DMS114 treated with DMSO at 0.1 percent for 48 hours (cell line): ENCODE data around the gene NCAPG.
"Not testable (repeated sequence)": the region's sequence is repeated elsewhere in the genome, so short reads cannot be mapped to it uniquely, and the experiment has no call there.

Experiments used
- DNase-seq: peaks from one replicate; lab custom pipeline; 2025; ENCODE audit not compliant: unreplicated experiment; lab: John Stamatoyannopoulos, UW

The NCAPG gene

DNA sequence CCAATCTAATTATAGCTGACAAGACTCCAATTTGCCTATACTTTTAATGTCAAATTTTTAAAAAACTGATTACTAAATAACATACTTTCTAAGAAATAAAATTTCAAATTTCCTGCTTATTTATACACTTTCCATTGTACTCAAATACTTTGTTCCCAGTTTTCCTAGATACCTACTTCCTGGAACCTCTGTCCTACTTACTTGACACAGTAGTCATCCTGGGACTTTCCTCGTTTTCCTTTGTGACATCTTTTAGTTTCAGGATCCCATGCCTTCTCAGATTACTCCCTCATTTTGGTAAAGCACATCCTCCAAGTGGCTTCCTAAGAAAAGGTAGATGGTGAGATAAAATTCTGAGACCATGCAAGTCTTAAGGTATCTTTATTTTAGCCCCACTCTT, 16.0 kb upstream of the NCAPG start:
- DNase-seq, result no peak

DNA sequence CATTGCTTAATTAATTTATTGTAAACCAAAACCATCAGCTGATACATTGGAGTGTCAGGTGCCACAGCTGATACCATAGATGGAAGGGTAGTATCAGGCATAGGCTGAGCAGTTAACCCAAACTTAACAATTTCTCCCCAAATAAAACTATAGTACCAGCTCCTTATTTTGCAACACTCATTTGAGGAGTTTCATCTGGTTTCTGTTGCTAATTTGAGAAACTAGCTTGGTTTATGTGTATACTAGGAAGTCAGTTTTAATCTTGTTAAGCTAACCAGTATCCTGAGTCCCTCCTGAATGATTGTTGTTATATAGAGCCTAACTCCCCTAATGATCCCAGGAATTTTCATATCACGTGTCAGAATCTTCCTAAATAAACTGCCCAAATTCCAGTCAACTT, 13.0 kb upstream of the NCAPG start:
- DNase-seq, result no peak

DNA sequence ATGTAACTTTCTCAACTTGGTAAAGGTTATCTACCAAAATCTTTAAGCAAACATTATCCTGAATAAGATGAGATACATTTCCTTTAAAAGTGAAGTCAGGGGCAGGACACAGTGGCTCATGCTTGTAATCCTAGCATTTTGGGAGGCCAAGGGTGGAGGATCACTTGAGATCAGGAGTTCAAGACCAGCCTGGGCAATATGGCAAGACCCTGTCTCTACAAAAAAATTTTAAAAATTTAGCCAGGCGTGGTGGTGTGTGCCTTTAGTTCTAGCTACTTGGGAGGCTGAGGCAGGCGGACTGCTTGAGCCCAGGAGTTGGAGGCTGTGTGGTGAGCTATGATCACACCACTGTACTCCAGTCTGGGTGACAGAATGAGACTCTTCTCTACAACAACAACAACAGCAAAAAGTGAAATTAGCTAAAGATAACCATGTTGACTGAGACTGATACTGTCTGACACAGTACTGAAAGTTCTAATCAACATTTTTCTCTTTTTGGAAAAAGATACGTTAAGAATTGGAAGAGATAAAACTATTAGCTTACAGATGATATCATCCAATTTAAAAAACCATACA, 5.1 kb upstream of the NCAPG start:
- DNase-seq, result no peak

DNA sequence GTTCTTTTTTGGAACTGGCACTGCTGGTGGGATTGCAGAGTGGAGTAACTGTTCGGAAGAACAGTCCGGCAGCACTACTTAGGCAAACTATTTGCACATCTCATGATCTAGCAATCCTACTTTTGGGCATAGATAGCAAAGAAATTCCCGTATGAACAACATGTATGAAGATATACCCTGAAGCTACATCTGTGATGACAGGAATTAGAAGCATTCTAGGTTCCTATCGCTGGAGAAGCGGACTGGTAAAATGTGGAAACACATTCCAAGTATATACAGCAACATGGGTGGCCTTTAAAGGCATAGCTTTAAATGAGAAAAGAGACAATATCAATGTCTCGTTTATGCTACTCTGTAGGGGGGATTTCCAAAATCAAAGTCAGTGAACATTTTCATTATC, 3.3 kb upstream of the NCAPG start:
- no peak for DNase-seq

DNA sequence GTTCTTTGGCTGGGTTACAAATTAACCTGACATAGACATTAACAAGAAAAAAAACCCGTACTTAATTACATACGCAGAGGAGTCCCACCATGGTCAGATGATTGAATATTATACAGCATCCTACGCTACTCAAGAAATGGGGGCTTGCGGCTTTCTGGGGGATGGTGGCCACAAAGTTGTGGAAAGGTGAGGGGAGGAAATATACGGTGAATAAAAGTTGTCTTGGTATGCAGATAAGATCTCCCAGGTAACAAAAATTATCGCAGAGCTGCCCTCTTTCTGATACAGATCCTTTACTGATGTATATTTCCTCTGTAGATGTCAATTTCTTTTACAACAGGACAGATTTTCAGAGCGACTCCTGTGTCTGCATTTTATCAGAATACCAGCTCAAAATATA, 1.1 kb upstream of the NCAPG start:
- DNase-seq, result no peak

DNA sequence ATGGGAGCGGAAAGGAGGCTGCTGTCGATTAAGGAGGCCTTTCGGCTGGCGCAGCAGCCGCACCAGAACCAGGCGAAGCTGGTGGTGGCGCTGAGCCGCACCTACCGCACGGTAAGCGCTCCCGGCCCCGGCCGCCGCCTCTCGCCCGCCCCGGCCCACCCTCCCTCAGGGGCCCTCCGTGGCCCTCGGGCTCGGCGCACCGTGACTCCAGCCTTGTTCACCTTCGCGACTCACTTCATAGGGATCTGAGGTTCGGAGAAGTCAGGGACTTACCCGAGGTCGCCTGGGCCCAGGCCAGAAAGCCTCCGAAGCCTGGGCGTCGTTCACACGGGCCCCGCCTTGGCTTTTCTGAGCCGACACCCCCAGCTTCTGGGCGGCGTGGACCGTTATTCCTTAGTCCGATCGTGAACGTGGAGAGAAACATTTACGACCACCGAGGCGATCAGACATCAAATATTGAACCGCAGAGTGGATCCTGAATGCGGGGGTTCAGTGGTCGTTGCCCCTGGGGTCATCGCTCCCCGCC, 362 bp downstream of the NCAPG start:
- no peak for DNase-seq

DNA sequence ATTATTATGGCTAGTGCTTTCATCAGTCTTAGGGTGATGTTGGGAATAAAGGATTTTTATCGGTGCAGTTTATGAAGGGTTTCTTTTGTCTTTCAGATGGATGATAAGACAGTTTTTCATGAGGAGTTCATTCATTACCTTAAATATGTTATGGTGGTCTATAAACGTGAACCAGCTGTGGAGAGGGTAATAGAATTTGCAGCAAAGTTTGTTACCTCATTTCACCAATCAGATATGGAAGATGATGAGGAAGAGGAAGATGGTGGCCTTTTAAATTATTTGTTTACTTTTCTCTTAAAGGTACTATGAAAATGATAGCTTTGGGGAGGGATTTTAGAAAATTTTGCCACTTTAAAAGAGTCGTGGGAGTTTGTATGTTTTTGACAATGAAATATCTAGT, 1.3 kb downstream of the NCAPG start:
- DNase-seq, result no peak

DNA sequence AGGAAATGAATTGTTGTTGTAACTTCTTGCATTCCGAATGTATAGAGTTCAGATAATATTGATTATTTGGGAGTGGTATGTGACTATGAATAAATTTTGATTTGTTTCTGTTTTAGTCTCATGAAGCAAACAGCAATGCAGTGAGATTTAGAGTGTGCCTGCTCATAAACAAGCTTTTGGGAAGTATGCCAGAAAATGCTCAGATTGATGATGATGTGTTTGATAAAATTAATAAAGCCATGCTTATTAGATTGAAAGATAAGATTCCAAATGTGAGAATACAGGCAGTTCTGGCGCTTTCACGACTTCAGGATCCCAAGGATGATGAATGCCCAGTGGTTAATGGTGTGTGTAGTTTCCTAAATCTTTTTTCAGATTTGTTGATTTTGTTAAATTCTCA, 2.0 kb downstream of the NCAPG start:
- no peak for DNase-seq

DNA sequence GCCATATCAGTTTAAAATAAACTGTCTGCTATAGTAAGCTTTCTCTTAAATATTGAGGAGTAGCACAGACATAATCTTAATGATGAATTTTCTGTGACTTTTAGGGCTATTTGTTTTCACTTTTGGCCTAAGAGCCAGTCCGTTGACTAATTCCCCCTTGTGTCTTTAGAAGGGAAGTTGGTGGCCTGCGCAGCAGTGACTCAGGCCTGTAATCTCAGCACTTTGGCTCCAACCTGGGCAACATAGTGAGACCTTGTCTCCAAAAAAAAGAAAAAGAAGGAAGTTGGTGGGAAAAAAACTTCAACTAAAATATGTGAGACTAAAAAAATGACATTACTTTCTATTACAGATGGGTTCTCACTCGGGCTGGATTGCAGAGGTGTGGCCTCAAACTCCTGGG, 3.4 kb downstream of the NCAPG start:
- DNase-seq, result no peak

DNA sequence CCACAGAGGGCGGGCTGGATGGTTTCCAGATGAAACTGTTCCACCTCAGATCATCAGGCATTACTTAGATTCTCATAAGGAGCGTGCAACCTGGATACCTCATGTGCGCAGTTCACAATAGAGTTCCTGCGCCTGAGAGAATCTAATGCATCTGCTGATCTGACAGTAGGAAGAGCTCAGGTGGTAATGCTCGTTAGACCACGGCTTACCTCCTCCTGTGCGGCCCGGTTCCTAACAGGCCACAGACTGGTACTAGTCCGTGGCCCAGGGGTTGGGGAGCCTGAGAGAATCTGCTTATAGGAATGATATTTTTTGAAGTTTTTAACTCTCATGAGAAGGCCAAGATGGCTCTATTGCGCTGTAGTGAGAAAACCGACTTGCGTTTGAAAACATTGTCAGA, 5.4 kb downstream of the NCAPG start:
- DNase-seq, result no peak

DNA sequence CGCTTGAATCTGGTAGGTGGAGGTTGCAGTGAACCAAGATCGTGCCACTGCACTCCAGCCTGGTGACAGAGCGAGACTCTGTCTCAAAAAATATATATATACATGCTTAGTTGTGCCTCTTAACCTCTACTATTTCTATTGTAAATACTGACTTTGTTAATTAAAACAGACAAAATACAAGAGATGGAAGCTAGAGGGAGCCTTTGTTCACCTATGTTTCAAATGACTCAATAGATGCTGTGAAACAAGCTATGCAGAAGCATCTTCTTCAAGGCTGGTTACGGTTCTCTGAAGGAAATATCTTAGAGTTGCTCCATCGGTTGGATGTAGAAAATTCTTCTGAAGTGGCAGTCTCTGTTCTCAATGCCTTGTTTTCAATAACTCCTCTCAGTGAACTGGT, 6.2 kb downstream of the NCAPG start:
- peak; percentile 65 for DNase-seq

DNA sequence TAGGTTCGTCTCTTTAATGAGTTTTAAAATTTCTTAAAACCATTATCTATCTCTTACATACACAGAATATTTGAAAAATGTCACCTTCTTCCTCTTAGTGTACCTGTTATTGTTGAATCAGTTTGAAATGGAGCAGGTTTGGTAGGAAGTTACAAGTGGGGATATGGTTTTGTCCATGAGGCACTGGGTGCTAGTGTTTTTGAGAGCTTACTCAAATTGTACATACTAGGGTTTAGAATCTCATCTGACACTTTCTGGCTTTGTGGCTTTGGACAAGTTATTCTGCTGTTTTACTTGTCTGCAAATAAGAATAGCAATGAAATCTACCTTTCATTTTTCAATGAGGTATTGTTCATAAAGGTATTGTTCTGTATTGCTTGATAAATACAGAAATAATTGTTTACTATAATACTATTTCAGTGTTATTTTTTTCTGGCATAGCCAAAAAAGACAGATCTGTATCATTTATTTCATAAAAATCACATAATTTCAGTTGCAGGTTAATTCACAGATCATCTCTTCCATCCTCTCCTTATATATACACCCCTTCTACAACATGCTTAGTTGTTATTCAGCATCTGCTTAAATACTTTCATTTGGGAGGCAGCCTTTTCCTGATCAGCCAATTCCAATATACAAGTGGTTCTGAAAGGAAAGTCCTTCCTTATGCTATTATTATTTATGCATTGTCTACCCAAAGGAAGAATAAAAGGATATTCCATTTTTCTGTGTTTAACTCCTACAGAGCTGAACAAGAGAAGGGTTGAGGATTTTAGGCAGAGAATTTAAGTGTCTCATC, 13.3 kb downstream of the NCAPG start:
- no peak for DNase-seq

DNA sequence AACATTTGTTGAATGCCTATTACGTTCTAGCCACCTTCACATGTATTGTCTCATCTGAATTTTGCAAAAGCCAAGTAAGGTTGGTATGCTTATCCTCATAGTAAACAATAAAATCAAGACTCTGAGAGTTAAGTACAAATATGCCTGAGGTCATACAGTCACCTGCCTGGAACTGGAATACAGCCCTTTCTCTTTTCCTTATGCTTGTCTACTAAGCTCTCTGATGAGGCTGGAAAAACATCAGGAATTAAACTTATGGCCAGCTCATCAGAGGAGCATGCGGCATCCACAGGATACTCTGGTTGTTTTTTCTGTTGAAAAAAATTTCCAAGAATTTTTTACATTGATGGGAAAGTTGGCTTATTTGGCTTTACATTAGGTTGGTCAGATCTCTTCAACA, 35.5 kb downstream of the NCAPG start:
- DNase-seq, result no peak

DNA sequence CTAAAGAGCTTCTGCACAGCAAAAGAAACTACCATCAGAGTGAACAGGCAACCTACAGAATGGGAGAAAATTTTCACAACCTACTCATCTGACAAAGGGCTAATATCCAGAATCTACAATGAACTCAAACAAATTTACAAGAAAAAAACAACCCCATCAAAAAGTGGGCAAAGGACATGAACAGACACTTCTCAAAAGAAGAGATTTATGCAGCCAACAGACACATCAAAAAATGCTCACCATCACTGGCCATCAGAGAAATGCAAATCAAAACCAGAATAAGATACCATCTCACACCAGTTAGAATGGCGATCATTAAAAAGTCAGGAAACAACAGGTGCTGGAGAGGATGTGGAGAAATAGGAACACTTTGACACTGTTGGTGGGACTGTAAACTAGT, 39.5 kb downstream of the NCAPG start:
- not testable (repeated sequence) for DNase-seq

DNA sequence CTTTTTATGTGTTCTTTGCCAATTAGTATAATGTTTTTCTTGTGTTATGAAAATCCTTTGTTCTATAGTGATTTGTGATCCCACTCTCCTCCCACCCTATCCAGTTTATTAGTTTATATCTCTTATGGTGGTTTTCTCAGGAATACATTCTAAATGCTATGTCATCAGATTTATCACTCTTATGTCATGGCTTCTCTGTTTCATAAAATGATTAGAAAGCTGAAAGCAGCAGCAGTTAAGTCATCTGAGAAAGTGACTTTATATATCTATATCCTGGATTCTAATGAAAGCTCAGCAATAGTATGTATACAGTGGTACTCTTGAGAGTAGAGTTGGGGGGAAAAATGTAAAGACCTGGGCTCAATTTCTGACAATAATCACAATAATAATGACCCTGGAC, 41.2 kb downstream of the NCAPG start:
- DNase-seq, result no peak

DNA sequence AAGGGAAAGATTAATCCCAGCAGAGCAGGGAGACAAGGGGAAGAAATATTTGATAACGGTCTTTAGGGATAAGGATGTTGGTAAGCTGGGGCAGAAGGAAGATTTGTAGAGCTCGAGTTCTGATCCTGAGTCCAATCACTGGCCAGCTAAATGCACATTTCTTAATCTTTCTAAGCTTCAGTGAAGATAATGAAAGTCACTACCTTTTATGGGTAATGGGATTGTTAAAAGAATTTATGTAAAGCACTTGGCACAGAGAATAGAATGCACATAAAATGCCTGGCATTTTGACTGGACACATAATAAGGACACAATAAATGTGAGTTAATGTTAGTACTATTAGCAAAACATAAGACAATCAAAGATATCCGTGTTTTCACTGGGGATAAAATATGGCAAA, 43.3 kb downstream of the NCAPG start:
- no peak for DNase-seq

DNA sequence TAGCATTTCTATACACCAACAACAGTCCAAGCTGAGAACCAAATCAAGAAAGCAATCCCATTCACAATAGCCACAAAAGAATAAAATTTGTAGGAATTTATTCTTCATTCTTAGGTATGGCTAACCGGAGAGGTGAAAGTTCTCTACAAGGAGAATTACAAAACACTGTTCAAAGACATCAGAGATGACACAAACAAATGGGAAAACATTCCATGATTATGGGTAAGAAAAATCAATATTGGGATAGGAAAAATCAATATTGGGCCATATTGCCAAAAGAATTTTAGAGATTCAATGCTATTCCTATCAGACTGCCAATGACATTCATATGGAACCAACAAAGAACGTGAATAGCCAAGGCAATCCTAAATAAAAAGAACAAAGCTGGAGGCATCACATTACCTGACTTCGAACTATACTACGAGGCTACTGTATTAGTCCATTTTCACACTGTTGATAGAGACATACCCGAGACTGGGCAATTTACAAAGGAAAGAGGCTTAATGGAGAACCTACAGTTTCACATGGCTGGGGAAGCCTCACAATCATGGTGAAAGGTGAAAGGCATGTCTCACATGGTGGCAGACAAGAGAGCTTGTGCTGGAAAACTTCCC, 49.1 kb downstream of the NCAPG start:
- no peak for DNase-seq

DNA sequence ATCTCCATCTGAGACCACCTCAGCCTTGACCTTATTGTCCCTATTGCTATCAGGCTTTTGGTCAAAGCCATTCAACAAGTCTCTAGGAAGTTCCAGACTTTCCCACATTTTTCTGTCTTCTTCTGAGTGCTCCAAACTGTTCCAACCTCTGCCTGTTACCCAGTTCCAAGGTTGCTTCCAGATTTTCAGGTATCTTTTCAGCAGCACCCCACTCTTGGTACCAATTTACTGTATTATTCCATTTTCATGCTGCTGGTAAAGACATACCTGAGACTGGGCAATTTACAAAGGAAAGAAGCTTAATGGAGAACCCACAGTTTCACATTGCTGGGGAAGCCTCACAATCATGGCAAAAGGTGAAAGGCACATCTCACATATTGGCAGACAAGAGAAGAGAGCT, 51.1 kb downstream of the NCAPG start:
- not testable (repeated sequence) for DNase-seq

DNA sequence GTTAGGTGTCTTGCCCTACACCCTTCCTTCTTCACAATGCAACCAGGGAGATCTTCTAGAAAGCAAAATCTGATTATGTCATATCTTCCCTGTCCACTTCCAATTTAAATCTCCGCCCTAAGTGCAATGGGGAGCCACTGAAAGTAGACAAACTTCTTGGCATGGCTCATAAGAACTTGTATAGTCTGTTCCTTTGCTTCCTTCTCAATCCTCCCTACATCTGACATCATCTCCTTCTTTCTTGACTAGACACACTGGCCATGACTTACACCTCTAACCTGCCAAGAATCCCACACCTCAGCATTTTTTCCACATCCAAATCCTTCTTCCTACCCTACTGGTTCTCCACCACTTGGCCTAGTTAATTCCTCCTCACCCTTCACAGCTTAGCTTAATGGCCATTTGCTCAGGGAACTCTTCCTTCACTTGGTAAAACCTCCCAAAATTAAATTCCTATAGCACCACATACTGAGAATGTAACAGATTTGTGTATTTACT, 55.1 kb downstream of the NCAPG start:
- no peak for DNase-seq

DNA sequence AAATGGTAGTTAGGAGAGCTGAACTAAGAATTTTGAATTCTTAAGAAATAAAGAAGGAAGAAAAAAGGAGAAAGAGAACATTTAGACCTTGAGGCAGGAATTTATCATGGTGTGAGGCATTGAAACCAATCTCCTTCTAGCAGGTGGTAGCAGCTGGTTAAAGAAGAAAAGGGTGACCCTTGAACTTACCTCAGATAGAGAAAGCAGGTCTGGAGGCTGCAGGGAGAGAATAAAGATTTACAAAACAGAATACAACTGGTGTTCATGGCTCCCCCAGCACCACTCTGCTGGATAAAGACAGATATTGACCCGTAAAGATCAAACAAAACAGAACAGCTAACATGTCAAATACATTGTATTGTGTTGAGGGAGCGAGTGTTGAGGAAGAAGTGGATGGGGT, 56.0 kb downstream of the NCAPG start:
- DNase-seq, result no peak

DNA sequence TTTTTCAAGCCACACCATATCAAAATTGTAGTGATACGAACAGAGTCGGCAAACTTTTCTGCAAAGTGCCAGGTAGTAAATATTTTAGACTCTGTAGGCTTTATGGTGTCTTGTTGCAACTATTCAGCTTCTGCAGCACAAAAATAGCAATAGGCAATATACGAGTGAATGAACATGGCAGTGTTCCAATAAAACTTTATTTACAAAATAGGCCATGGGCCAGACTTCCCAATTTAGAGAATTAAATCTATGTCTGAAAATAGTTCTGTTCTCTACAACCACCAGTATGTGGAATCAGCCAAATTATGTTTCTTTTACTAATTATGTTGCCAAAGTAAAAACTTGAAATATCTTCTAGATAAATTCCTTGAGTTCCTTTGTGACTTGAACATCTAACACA, 56.5 kb downstream of the NCAPG start:
- DNase-seq, result no peak

DNA sequence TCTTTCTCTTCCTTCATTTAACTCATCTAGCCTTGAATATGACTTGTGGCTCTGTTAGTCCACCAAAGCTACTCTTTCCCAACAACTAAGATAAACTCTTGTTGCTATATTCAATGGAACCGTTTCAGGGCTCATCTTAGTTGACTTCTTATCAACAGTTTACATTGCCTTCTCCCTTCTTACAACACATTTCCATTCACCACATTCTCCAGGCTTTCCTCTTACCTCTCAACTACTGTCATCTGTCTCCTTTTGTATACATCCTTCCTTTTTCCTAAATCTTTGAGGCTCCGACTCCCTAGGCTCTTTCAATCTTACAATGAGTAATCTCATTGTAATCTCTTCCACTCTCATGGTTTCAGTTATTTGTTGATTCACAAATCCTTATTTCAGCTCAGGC, 58.5 kb downstream of the NCAPG start:
- DNase-seq, result no peak
